Right renal cortex interstitium (tissue), 3 donors: Measurements from ENCODE around the gene CCL21. TPM values are rescaled to one million over a fixed set of nuclear protein-coding genes. Genes with fewer than 3 reads are reported as not detected.
"Not testable (repeated sequence)": the region's sequence is repeated elsewhere in the genome, so short reads cannot be mapped to it uniquely, and the experiment has no call there.

Experiments
- DNase-seq, 3 donors: peaks; one replicate each; pipeline ENCODE4 v3.0.0-alpha.2; 2013; ENCODE audit warnings: low read depth in 3 of 3, low spot score in 2 of 3
- polyA plus RNA-seq, 3 donors: library from polyadenylated mRNA; unstranded; fragments of 120-200 nt; gene quantifications; one replicate each; pipeline ENCODE4 v1.2.1, GENCODE V29; 2013; ENCODE audit not compliant: insufficient read length in 3 of 3

Gene CCL21
- polyA plus RNA-seq, result 10 to 100 TPM in 2 of 3 donors, 1 to 10 TPM in 1; 7.7 to 16.5 (median 10.4) TPM

GRCh38 chr9:34710023-34710422, at the start of gene CCL21:
Gene CCL21 (minus strand): TSS chr9:34710136. CDS start chr9:34710066, 70 bp downstream.
- DNase-seq, result no peak

GRCh38 chr9:34759432-34760134, 49.6 kb upstream of the CCL21 start:
- DNase-seq, result no peak

GRCh38 chr9:34750320-34750719, 40.4 kb upstream of the CCL21 start:
- DNase-seq, result not testable (repeated sequence)

- DNase-seq, result no peak
Measured at GRCh38 chr9:34746526-34746925, 36.6 kb upstream of the CCL21 start.

GRCh38 chr9:34744295-34745221, 34.6 kb upstream of the CCL21 start:
- DNase-seq, result no peak

GRCh38 chr9:34742710-34743109, 32.8 kb upstream of the CCL21 start:
- DNase-seq, result no peak

GRCh38 chr9:34741628-34742027, 31.7 kb upstream of the CCL21 start:
- no peak for DNase-seq

GRCh38 chr9:34740176-34740575, 30.2 kb upstream of the CCL21 start:
- DNase-seq, result not testable (repeated sequence)

GRCh38 chr9:34737677-34738260, 27.8 kb upstream of the CCL21 start:
- DNase-seq, result no peak

- DNase-seq, result no peak
Measured at GRCh38 chr9:34734720-34735119, 24.8 kb upstream of the CCL21 start.

GRCh38 chr9:34732886-34733285, 22.9 kb upstream of the CCL21 start:
- DNase-seq, result no peak

GRCh38 chr9:34732478-34732877, 22.5 kb upstream of the CCL21 start:
- DNase-seq, result no peak

GRCh38 chr9:34723141-34723540, 13.2 kb upstream of the CCL21 start:
- DNase-seq, result no peak

GRCh38 chr9:34719769-34720025, 9.8 kb upstream of the CCL21 start:
- not testable (repeated sequence) for DNase-seq

GRCh38 chr9:34719021-34719768, 9.3 kb upstream of the CCL21 start:
- no peak for DNase-seq

GRCh38 chr9:34717996-34718614, 8.2 kb upstream of the CCL21 start:
- DNase-seq, result no peak

- no peak for DNase-seq
Measured at GRCh38 chr9:34716711-34717110, 6.8 kb upstream of the CCL21 start.

- DNase-seq, result no peak
Measured at GRCh38 chr9:34715639-34716215, 5.8 kb upstream of the CCL21 start.

- no peak for DNase-seq
Measured at GRCh38 chr9:34714007-34714406, 4.1 kb upstream of the CCL21 start.

- no peak for DNase-seq
Measured at GRCh38 chr9:34712140-34712539, 2.2 kb upstream of the CCL21 start.
